Osteocyte (in vitro differentiated cells): ENCODE data around the gene PI4KA. TPM values are rescaled to one million over a fixed set of nuclear protein-coding genes. Genes with fewer than 3 reads are reported as not detected.
"Not testable (repeated sequence)": the region's sequence is repeated elsewhere in the genome, so short reads cannot be mapped to it uniquely, and the experiment has no call there.

Experiments
- DNase-seq: peaks from one replicate; pipeline ENCODE4 v3.0.0; 2021; ENCODE audit warnings: mixed read lengths; ENCODE audit not compliant: unreplicated experiment; ENCODE audit errors: extremely low spot score
- H3K27ac Mint-ChIP-seq: one replicate; pipeline ENCODE4 v1.8.0; 2021; ENCODE audit warnings: mild to moderate bottlenecking, mixed read lengths; ENCODE audit not compliant: unreplicated experiment
- H3K27me3 Mint-ChIP-seq: one replicate; pipeline ENCODE4 v1.8.0; 2021; ENCODE audit warnings: mixed read lengths; ENCODE audit not compliant: unreplicated experiment
- H3K36me3 Mint-ChIP-seq: one replicate; pipeline ENCODE4 v1.8.0; 2021; ENCODE audit warnings: mixed read lengths; ENCODE audit not compliant: unreplicated experiment
- H3K4me1 Mint-ChIP-seq: one replicate; pipeline ENCODE4 v1.8.0; 2021; ENCODE audit warnings: mixed read lengths; ENCODE audit not compliant: unreplicated experiment
- H3K4me3 Mint-ChIP-seq: one replicate; pipeline ENCODE4 v1.8.0; 2021; ENCODE audit warnings: mild to moderate bottlenecking, moderate library complexity, mixed read lengths; ENCODE audit not compliant: unreplicated experiment
- H3K9me3 Mint-ChIP-seq: one replicate; pipeline ENCODE4 v1.8.0; 2021; ENCODE audit warnings: mixed read lengths; ENCODE audit not compliant: unreplicated experiment
- total RNA-seq: library from RNA; stranded (reverse); gene quantifications from 2 replicates; pipeline ENCODE4 v1.2.1, GENCODE V29; 2021
- TF ChIP-seq, protein P1 (sequence below): fragments of 200-600 bp; sonication (generic); IDR thresholded peaks from 2 replicates; pipeline ENCODE4 v1.5.0; 2021; ENCODE audit warnings: antibody characterized with exemption, mild to moderate bottlenecking, moderate library complexity

Gene PI4KA
- total RNA-seq, 1 donor from 2014 or later: 108 TPM

GRCh38 chr22:20836987-20837823 is 21.4 kb downstream of the PI4KA start:
- no peak overlapping the region for H3K4me3 Mint-ChIP-seq
- no peaks in the 10 kb centered on the region for H3K27me3 Mint-ChIP-seq
- no peak for DNase-seq
- H3K9me3 Mint-ChIP-seq: no peaks in the 10 kb centered on the region
- peaks cover 12% of the 10 kb centered on the region for H3K36me3 Mint-ChIP-seq
- H3K4me1 Mint-ChIP-seq: peaks cover 1% of the 10 kb centered on the region
- no peak overlapping the region for H3K27ac Mint-ChIP-seq
- TF ChIP-seq, protein P1, sequence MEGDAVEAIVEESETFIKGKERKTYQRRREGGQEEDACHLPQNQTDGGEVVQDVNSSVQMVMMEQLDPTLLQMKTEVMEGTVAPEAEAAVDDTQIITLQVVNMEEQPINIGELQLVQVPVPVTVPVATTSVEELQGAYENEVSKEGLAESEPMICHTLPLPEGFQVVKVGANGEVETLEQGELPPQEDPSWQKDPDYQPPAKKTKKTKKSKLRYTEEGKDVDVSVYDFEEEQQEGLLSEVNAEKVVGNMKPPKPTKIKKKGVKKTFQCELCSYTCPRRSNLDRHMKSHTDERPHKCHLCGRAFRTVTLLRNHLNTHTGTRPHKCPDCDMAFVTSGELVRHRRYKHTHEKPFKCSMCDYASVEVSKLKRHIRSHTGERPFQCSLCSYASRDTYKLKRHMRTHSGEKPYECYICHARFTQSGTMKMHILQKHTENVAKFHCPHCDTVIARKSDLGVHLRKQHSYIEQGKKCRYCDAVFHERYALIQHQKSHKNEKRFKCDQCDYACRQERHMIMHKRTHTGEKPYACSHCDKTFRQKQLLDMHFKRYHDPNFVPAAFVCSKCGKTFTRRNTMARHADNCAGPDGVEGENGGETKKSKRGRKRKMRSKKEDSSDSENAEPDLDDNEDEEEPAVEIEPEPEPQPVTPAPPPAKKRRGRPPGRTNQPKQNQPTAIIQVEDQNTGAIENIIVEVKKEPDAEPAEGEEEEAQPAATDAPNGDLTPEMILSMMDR: no peak

GRCh38 chr22:20834725-20835124 is 23.9 kb downstream of the PI4KA start:
- TF ChIP-seq, protein P1: no peak
- Mint-ChIP-seq H3K9me3 (no peaks in the 10 kb centered on the region), H3K4me3 (no peak overlapping the region), H3K36me3 (peaks cover 27% of the 10 kb centered on the region), H3K27ac (no peak overlapping the region), H3K4me1 (no peaks in the 10 kb centered on the region), H3K27me3 (no peaks in the 10 kb centered on the region)
- DNase-seq: no peak

DNA sequence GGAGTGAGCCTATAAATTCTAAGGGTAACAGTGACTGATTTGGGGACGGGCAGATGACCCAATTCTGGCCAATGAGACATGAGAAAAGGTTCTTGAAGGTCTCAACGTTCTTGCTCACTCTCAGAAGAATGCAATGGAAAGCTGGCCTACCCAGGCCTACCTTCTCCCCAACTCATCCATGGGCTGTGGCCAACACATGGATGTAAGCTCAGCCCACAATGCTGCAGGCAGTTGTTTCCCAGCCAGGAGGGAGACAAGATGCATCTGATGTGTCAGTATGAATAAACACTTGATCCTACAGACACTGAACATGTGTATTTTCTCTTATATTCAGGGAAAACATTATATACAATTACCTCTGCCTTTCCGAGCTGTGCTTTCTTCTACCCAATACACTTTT is 24.4 kb downstream of the PI4KA start:
- Mint-ChIP-seq H3K27me3 (no peaks in the 10 kb centered on the region), H3K4me3 (no peak overlapping the region), H3K4me1 (no peaks in the 10 kb centered on the region), H3K36me3 (peaks cover 32% of the 10 kb centered on the region), H3K9me3 (no peaks in the 10 kb centered on the region), H3K27ac (no peak overlapping the region)
- TF ChIP-seq, protein P1: no peak
- no peak for DNase-seq

DNA sequence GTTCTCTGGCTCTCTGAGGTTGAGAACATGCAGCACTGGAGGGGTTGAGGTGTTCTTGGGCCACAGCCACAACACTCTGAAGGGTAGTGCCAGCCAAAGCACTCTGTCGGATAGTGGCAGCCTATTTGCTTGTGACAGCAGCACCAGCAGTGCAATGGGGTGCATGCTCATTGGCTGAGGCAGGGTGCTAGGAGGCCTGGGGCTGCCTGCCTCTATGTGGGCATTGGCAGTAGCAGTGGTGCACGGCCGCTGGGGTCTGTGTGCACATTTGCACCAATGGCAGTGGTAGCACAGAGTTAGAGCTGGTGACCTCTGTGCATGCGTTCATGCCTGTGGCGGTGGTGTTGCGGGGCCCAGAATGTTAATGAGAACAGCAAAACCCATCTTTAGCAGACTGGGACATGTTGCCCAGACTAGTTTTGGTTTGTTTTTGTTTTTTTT is 25.4 kb downstream of the PI4KA start:
- Mint-ChIP-seq H3K36me3 (peaks cover 39% of the 10 kb centered on the region), H3K27ac (no peak overlapping the region), H3K4me1 (no peaks in the 10 kb centered on the region), H3K9me3 (no peaks in the 10 kb centered on the region), H3K27me3 (no peaks in the 10 kb centered on the region), H3K4me3 (no peak overlapping the region)
- TF ChIP-seq, protein P1: no peak
- no peak for DNase-seq

DNA sequence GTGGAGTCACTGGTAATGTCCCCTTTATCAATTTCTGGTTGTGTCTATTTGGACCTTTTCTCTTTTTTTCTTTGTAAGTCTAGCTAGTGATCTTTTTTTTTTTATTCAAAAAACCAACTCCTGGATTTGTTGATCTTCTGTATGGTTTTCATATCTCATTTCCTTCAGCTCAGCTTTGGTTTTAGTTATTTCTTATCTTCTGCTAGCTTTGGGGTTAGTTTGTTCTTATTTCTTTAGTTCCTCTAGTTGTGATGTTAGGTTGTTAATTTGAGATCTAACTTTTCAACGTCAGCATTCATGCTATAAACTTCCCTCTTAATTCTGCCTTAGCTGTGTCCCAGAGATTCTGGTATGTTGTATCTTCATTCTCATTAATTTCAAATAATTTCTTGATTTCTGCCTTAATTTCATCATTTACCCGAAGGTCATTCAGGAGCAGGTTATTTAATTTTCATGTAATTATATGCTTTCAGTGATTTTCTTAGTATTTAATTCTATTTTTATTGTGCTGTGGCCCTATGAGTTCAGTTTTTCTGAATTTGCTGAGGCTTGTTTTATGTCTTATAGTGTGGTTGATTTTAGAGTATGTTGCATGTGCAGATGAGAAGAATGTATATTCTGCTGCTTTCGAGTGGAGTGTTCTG is 29.0 kb downstream of the PI4KA start:
- no peaks in the 10 kb centered on the region for H3K9me3 Mint-ChIP-seq
- TF ChIP-seq, protein P1: no peak
- H3K4me1 Mint-ChIP-seq: no peaks in the 10 kb centered on the region
- no peak overlapping the region for H3K27ac Mint-ChIP-seq
- H3K36me3 Mint-ChIP-seq: peaks cover 45% of the 10 kb centered on the region
- no peak overlapping the region for H3K4me3 Mint-ChIP-seq
- DNase-seq: no peak
- no peaks in the 10 kb centered on the region for H3K27me3 Mint-ChIP-seq

GRCh38 chr22:20826373-20827152 is 32.0 kb downstream of the PI4KA start:
- H3K4me3 Mint-ChIP-seq, H3K27me3 Mint-ChIP-seq, H3K27ac Mint-ChIP-seq, H3K4me1 Mint-ChIP-seq, DNase-seq, H3K9me3 Mint-ChIP-seq: not testable (repeated sequence)
- peaks cover 30% of the 10 kb centered on the region for H3K36me3 Mint-ChIP-seq
